Naive B cell (primary cell): ENCODE measurements around the gene CD28. TPM values are rescaled to one million over a fixed set of nuclear protein-coding genes. Genes with fewer than 3 reads are reported as not detected.

ENCODE experiments used
- ATAC-seq, 2 donors: fragments of 150-1000 bp; cut with Tn5 transposase; 2 replicates each; pipeline ENCODE4 v1.10.0; 2021; ENCODE audit warnings: low read depth in 2 of 2, mild to moderate bottlenecking in 2 of 2, moderate library complexity in 2 of 2
- DNase-seq: peaks from one replicate; pipeline ENCODE4 v3.0.0; 2022
- H3K27ac Mint-ChIP-seq, 6 donors: one replicate each; pipeline ENCODE4 v1.8.0; 2020 to 2022; ENCODE audit warnings: mild to moderate bottlenecking in 6 of 6, mixed read lengths in 6 of 6, moderate library complexity in 5 of 6, inconsistent platforms in 2 of 6
- H3K27me3 Mint-ChIP-seq, 3 donors: one replicate each; pipeline ENCODE4 v1.8.0; 2021 to 2022; ENCODE audit warnings: mixed read lengths in 3 of 3, mild to moderate bottlenecking in 1 of 3
- H3K36me3 Mint-ChIP-seq, 2 donors: one replicate each; pipeline ENCODE4 v1.8.0; 2020 to 2022; ENCODE audit warnings: mixed read lengths in 2 of 2, inconsistent platforms in 1 of 2, mild to moderate bottlenecking in 1 of 2
- H3K4me1 Mint-ChIP-seq, 3 donors: one replicate each; pipeline ENCODE4 v1.8.0; 2020 to 2022; ENCODE audit warnings: mixed read lengths in 3 of 3, inconsistent platforms in 1 of 3, mild to moderate bottlenecking in 1 of 3, moderate library complexity in 1 of 3
- H3K4me3 Mint-ChIP-seq, 8 donors: one replicate each; pipeline ENCODE4 v1.8.0; 2020 to 2022; ENCODE audit warnings: mild to moderate bottlenecking in 8 of 8, mixed read lengths in 8 of 8, moderate library complexity in 8 of 8, inconsistent platforms in 2 of 8
- H3K9me3 Mint-ChIP-seq, 7 donors: one replicate each; pipeline ENCODE4 v1.8.0; 2020 to 2022; ENCODE audit warnings: mixed read lengths in 7 of 7, mild to moderate bottlenecking in 5 of 7, inconsistent platforms in 2 of 7, moderate library complexity in 1 of 7
- polyA plus RNA-seq, 6 donors: library from polyadenylated mRNA; unstranded; fragments of 300-500 nt; fragmentation: Illumina TruSeq; gene quantifications; one replicate each; pipeline ENCODE4 v1.2.3, GENCODE V29; 2021; ENCODE audit warnings: low read depth in 6 of 6

The CD28 gene
- polyA plus RNA-seq, 6 donors from 2014 or later: 0.05 to 0.58 (median 0.16) TPM

- ATAC-seq (no peak), DNase-seq (no peak)
- Mint-ChIP-seq H3K9me3 (peaks cover 0 to 3% (median 2%) of the 10 kb centered on the region in 7 donors), H3K27ac (no peak overlapping the region), H3K27me3 (peaks cover 15 to 29% (median 23%) of the 10 kb centered on the region in 3 donors), H3K4me3 (no peak overlapping the region), H3K36me3 (no peaks in the 10 kb centered on the region), H3K4me1 (no peaks in the 10 kb centered on the region)
Measured at GRCh38 chr2:203728321-203728720, 21.9 kb downstream of the CD28 start.

DNA sequence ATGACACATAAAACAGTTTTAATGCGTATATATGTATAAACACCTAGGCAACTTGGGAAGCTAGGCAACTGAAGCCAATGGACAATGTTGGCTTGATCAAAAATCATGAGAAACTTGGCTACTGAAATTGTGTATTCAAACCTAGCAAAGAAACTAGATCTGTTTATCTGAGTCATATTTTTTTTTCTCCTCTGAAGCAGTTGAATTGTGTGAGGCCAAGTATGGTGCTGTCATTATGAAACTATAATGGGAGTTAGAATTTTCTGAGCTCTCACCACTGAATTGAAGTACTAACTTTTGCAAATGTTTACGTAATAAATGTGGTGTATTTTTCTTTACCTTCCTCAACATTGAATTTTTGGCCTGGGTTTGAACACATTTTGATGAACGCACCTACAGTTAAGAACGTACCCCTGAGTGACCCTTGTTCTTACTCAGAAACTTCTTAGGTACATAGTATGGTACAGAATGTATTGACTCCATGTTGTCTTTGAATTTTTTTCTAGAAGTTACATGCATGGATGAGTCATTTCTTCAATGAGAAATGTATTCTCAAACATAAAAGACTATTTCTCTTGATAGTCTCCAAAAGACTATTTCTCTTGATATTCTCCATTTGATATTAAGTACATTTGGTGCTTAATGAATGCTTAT, 23.8 kb downstream of the CD28 start:
- no peak for DNase-seq
- H3K4me1 Mint-ChIP-seq: no peaks in the 10 kb centered on the region
- H3K36me3 Mint-ChIP-seq: no peaks in the 10 kb centered on the region
- no peak overlapping the region for H3K27ac Mint-ChIP-seq
- peaks cover 0 to 2% (median 0%) of the 10 kb centered on the region in 7 donors for H3K9me3 Mint-ChIP-seq
- no peak for ATAC-seq
- peaks cover 18 to 25% (median 21%) of the 10 kb centered on the region in 3 donors for H3K27me3 Mint-ChIP-seq
- no peak overlapping the region for H3K4me3 Mint-ChIP-seq

GRCh38 chr2:203730883-203731282, 24.4 kb downstream of the CD28 start:
- ATAC-seq (no peak), DNase-seq (no peak)
- H3K27me3 Mint-ChIP-seq: peaks cover 18 to 25% (median 21%) of the 10 kb centered on the region in 3 donors
- H3K27ac Mint-ChIP-seq: no peak overlapping the region
- H3K4me3 Mint-ChIP-seq: peak overlapping the region in 1 of 8 donors; percentile 11
- no peaks in the 10 kb centered on the region for H3K4me1 Mint-ChIP-seq
- peaks cover 0 to 2% (median 0%) of the 10 kb centered on the region in 7 donors for H3K9me3 Mint-ChIP-seq
- H3K36me3 Mint-ChIP-seq: no peaks in the 10 kb centered on the region

- H3K27me3 Mint-ChIP-seq: peaks cover 18 to 21% (median 21%) of the 10 kb centered on the region in 3 donors
- no peaks in the 10 kb centered on the region for H3K36me3 Mint-ChIP-seq
- no peak for DNase-seq
- no peak overlapping the region for H3K4me3 Mint-ChIP-seq
- no peaks in the 10 kb centered on the region for H3K4me1 Mint-ChIP-seq
- no peak overlapping the region for H3K27ac Mint-ChIP-seq
- no peak for ATAC-seq
- peaks cover 0 to 1% (median 0%) of the 10 kb centered on the region in 7 donors for H3K9me3 Mint-ChIP-seq
Measured at GRCh38 chr2:203732092-203732952, 25.9 kb downstream of the CD28 start.

- no peaks in the 10 kb centered on the region for H3K36me3 Mint-ChIP-seq
- no peaks in the 10 kb centered on the region for H3K9me3 Mint-ChIP-seq
- H3K4me1 Mint-ChIP-seq: no peaks in the 10 kb centered on the region
- DNase-seq: no peak
- peaks cover 18 to 21% (median 21%) of the 10 kb centered on the region in 3 donors for H3K27me3 Mint-ChIP-seq
- no peak for ATAC-seq
- H3K4me3 Mint-ChIP-seq: no peak overlapping the region
- peak overlapping the region in 1 of 6 donors; percentile 3 for H3K27ac Mint-ChIP-seq
Measured at GRCh38 chr2:203732953-203733510, 26.6 kb downstream of the CD28 start.

GRCh38 chr2:203733684-203734083, 27.2 kb downstream of the CD28 start:
- H3K4me3 Mint-ChIP-seq: no peak overlapping the region
- no peaks in the 10 kb centered on the region for H3K9me3 Mint-ChIP-seq
- H3K4me1 Mint-ChIP-seq: no peaks in the 10 kb centered on the region
- DNase-seq: no peak
- H3K36me3 Mint-ChIP-seq: no peaks in the 10 kb centered on the region
- ATAC-seq: no peak
- no peak overlapping the region for H3K27ac Mint-ChIP-seq
- peaks cover 18 to 21% (median 21%) of the 10 kb centered on the region in 3 donors for H3K27me3 Mint-ChIP-seq

GRCh38 chr2:203734276-203734983, 28.0 kb downstream of the CD28 start:
- H3K36me3 Mint-ChIP-seq: no peaks in the 10 kb centered on the region
- H3K4me3 Mint-ChIP-seq: no peak overlapping the region
- no peak for ATAC-seq
- H3K27ac Mint-ChIP-seq: no peak overlapping the region
- DNase-seq: no peak
- H3K4me1 Mint-ChIP-seq: no peaks in the 10 kb centered on the region
- H3K9me3 Mint-ChIP-seq: no peaks in the 10 kb centered on the region
- peaks cover 16 to 21% (median 18%) of the 10 kb centered on the region in 3 donors for H3K27me3 Mint-ChIP-seq

DNA sequence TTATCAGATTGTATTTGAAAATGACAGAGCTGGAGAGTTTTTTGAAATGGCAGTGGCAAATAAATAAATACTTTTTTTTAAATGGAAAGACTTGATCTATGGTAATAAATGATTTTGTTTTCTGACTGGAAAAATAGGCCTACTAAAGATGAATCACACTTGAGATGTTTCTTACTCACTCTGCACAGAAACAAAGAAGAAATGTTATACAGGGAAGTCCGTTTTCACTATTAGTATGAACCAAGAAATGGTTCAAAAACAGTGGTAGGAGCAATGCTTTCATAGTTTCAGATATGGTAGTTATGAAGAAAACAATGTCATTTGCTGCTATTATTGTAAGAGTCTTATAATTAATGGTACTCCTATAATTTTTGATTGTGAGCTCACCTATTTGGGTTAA, 30.9 kb downstream of the CD28 start:
- Mint-ChIP-seq H3K4me3 (no peak overlapping the region), H3K36me3 (no peaks in the 10 kb centered on the region)

GRCh38 chr2:203739351-203739750, 32.9 kb downstream of the CD28 start:
- ATAC-seq (no peak), DNase-seq (no peak)
- Mint-ChIP-seq H3K4me1 (no peaks in the 10 kb centered on the region), H3K36me3 (no peaks in the 10 kb centered on the region), H3K9me3 (no peaks in the 10 kb centered on the region), H3K27ac (no peak overlapping the region), H3K4me3 (no peak overlapping the region), H3K27me3 (peaks cover 0 to 6% (median 1%) of the 10 kb centered on the region in 3 donors)

More for the DNA sequence above, 30.9 kb downstream of the CD28 start:
- no peaks in the 10 kb centered on the region for H3K4me1 Mint-ChIP-seq
- peaks cover 8 to 12% (median 12%) of the 10 kb centered on the region in 3 donors for H3K27me3 Mint-ChIP-seq
- DNase-seq (no peak), ATAC-seq (no peak)
- no peaks in the 10 kb centered on the region for H3K9me3 Mint-ChIP-seq
- no peak overlapping the region for H3K27ac Mint-ChIP-seq

GRCh38 chr2:203740871-203741281, 34.4 kb downstream of the CD28 start:
- Mint-ChIP-seq H3K36me3 (no peaks in the 10 kb centered on the region), H3K4me1 (no peaks in the 10 kb centered on the region), H3K9me3 (peaks cover 0 to 4% (median 0%) of the 10 kb centered on the region in 7 donors), H3K27ac (no peak overlapping the region), H3K4me3 (no peak overlapping the region), H3K27me3 (peaks cover 0 to 7% (median 6%) of the 10 kb centered on the region in 3 donors)
- ATAC-seq (no peak), DNase-seq (no peak)

DNA sequence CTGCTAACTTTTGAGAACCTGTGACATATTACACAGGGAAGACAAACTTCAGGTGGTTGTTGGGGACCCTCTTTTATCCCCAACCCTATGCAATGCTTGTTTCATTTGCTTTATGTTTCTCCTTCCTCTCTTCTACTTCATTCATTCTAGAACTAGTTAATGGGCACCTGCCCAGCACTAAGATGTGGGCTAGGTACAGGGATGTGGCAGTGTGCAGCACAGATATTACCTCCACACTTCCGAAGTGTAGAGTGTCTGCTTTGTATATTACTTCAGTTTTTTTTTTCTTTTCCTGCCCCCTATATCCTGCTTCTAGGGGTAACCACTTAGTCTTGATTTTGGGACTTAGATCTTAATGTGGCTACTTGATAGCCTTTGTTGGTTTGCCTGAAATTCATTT, 35.1 kb downstream of the CD28 start:
- H3K36me3 Mint-ChIP-seq: peaks cover 0 to 3% of the 10 kb centered on the region in 2 donors
- no peak for DNase-seq
- H3K9me3 Mint-ChIP-seq: peaks cover 0 to 4% (median 0%) of the 10 kb centered on the region in 7 donors
- no peak overlapping the region for H3K4me3 Mint-ChIP-seq
- no peaks in the 10 kb centered on the region for H3K4me1 Mint-ChIP-seq
- no peak for ATAC-seq
- peaks cover 0 to 9% (median 6%) of the 10 kb centered on the region in 3 donors for H3K27me3 Mint-ChIP-seq
- H3K27ac Mint-ChIP-seq: no peak overlapping the region

- ATAC-seq: no peak
- H3K36me3 Mint-ChIP-seq: peaks cover 0 to 4% of the 10 kb centered on the region in 2 donors
- H3K27ac Mint-ChIP-seq: no peak overlapping the region
- H3K27me3 Mint-ChIP-seq: peaks cover 0 to 11% (median 6%) of the 10 kb centered on the region in 3 donors
- no peak for DNase-seq
- peaks cover 0 to 4% (median 0%) of the 10 kb centered on the region in 7 donors for H3K9me3 Mint-ChIP-seq
- no peak overlapping the region for H3K4me3 Mint-ChIP-seq
- H3K4me1 Mint-ChIP-seq: no peaks in the 10 kb centered on the region
Measured at GRCh38 chr2:203743441-203743981, 37.1 kb downstream of the CD28 start.

GRCh38 chr2:203744091-203744490, 37.7 kb downstream of the CD28 start:
- ATAC-seq: no peak
- Mint-ChIP-seq H3K9me3 (peaks cover 0 to 4% (median 0%) of the 10 kb centered on the region in 7 donors), H3K4me3 (no peak overlapping the region), H3K4me1 (no peaks in the 10 kb centered on the region), H3K27me3 (peaks cover 2 to 11% (median 6%) of the 10 kb centered on the region in 3 donors), H3K36me3 (peaks cover 0 to 4% of the 10 kb centered on the region in 2 donors), H3K27ac (no peak overlapping the region)
- no peak for DNase-seq
